Skin epidermis (tissue), 12 donors: ENCODE data around the gene TNKS1BP1.
A peak's percentile ranks its signal among the peaks of the same experiment; 100 is the strongest.

Experiments
- H3K27ac ChIP-seq, 21 experiments: fragments of 200-600 bp; sonication (generic) in 11 of 21; one replicate each; pipeline ENCODE4 v1.5.0; 2020; ENCODE audit warnings: mild to moderate bottlenecking in 3 of 21, inconsistent platforms in 2 of 21, moderate library complexity in 2 of 21
- H3K4me3 ChIP-seq, 7 experiments: fragments of 200-600 bp; sonication (generic) in 2 of 7; one replicate each; pipeline ENCODE4 v1.5.0; 2020; ENCODE audit warnings: inconsistent platforms in 2 of 7, mild to moderate bottlenecking in 2 of 7, moderate library complexity in 1 of 7

The TNKS1BP1 gene

GRCh38 chr11:57335023-57335342, 10.2 kb upstream of the TNKS1BP1 start:
- H3K27ac ChIP-seq, result peak overlapping the region; percentile 28 to 98 (median 93)
- peak overlapping the region; percentile 49 to 94 (median 81) for H3K4me3 ChIP-seq

- H3K4me3 ChIP-seq, result no peak overlapping the region
- H3K27ac ChIP-seq, result no peak overlapping the region
Observed at GRCh38 chr11:57332694-57333440, 8.1 kb upstream of the TNKS1BP1 start.

GRCh38 chr11:57331720-57332119, 7.0 kb upstream of the TNKS1BP1 start:
- no peak overlapping the region for H3K4me3 ChIP-seq

GRCh38 chr11:57330029-57330428, 5.3 kb upstream of the TNKS1BP1 start:
- peak overlapping the region in 1 of 21 experiments; percentile 46 for H3K27ac ChIP-seq
- no peak overlapping the region for H3K4me3 ChIP-seq

More at GRCh38 chr11:57331720-57332119, 7.0 kb upstream of the TNKS1BP1 start:
- no peak overlapping the region for H3K27ac ChIP-seq

- H3K4me3 ChIP-seq, result no peak overlapping the region
- H3K27ac ChIP-seq, result peak overlapping the region in 3 of 21 experiments; percentile 8 to 33 (median 11)
Observed at GRCh38 chr11:57327721-57328120, 3.0 kb upstream of the TNKS1BP1 start.

- Histone ChIP-seq H3K4me3 (peak overlapping the region; percentile 74 to 92 (median 82)), H3K27ac (peak overlapping the region; percentile 68 to 97 (median 92))
Observed at GRCh38 chr11:57325735-57326048, 940 bp upstream of the TNKS1BP1 start.

- H3K4me3 ChIP-seq, result peak overlapping the region; percentile 74 to 92 (median 82)
- H3K27ac ChIP-seq, result peak overlapping the region; percentile 78 to 97 (median 92)
Observed at GRCh38 chr11:57324154-57324885, 432 bp downstream of the TNKS1BP1 start.

GRCh38 chr11:57323855-57324153, 948 bp downstream of the TNKS1BP1 start:
- Histone ChIP-seq H3K27ac (peak overlapping the region; percentile 78 to 97 (median 92)), H3K4me3 (peak overlapping the region; percentile 74 to 92 (median 82))

- peak overlapping the region; percentile 74 to 92 (median 82) for H3K4me3 ChIP-seq
- H3K27ac ChIP-seq, result peak overlapping the region in 20 of 21 experiments; percentile 86 to 97 (median 92)
Observed at GRCh38 chr11:57323167-57323854, 1.4 kb downstream of the TNKS1BP1 start.

GRCh38 chr11:57322256-57323166, 2.2 kb downstream of the TNKS1BP1 start:
- peak overlapping the region in 20 of 21 experiments; percentile 78 to 97 (median 92) for H3K27ac ChIP-seq
- H3K4me3 ChIP-seq, result peak overlapping the region; percentile 74 to 92 (median 82)

GRCh38 chr11:57321388-57322255, 3.1 kb downstream of the TNKS1BP1 start:
- H3K4me3 ChIP-seq, result peak overlapping the region; percentile 22 to 92 (median 36)
- peak overlapping the region in 20 of 21 experiments; percentile 72 to 97 (median 91) for H3K27ac ChIP-seq

- peak overlapping the region in 19 of 21 experiments; percentile 72 to 97 (median 91) for H3K27ac ChIP-seq
- H3K4me3 ChIP-seq, result peak overlapping the region in 6 of 7 experiments; percentile 22 to 85 (median 32)
Observed at GRCh38 chr11:57320719-57321387, 3.9 kb downstream of the TNKS1BP1 start.

GRCh38 chr11:57320067-57320718, 4.6 kb downstream of the TNKS1BP1 start:
- Histone ChIP-seq H3K4me3 (peak overlapping the region in 1 of 7 experiments; percentile 85), H3K27ac (peak overlapping the region in 14 of 21 experiments; percentile 0 to 97 (median 84))

GRCh38 chr11:57318178-57318577, 6.6 kb downstream of the TNKS1BP1 start:
- no peak overlapping the region for H3K4me3 ChIP-seq
- peak overlapping the region in 5 of 21 experiments; percentile 9 to 49 (median 35) for H3K27ac ChIP-seq

- H3K4me3 ChIP-seq, result no peak overlapping the region
- peak overlapping the region in 11 of 21 experiments; percentile 1 to 63 (median 23) for H3K27ac ChIP-seq
Observed at GRCh38 chr11:57316017-57316416, 8.7 kb downstream of the TNKS1BP1 start.

- H3K27ac ChIP-seq, result peak overlapping the region in 8 of 21 experiments; percentile 1 to 63 (median 18)
- H3K4me3 ChIP-seq, result no peak overlapping the region
Observed at GRCh38 chr11:57315491-57315890, 9.3 kb downstream of the TNKS1BP1 start.
